Measurements from ENCODE around the gene SDE2.

Gene SDE2

GRCh38 chr1:225999227-225999911 is at the start of gene SDE2:
SDE2 (minus strand) TSS chr1:225999343; CDS start chr1:225999312, 31 bp downstream.
- peak; percentile 95 for DNase-seq (ENCODE audit: low read depth)
- TF ChIP-seq CTCF (IDR thresholded peaks at IDR 0.05; ENCODE audit: control insufficient read depth, extremely low read depth, insufficient read depth) = no peak
- peak within 1 kb of the TSS; percentile 98 for H3K4me3 ChIP-seq (ENCODE audit: low read depth, low read length)

- H3K4me3 ChIP-seq (ENCODE audit: low read depth, low read length) = no peak overlapping the region
- no peak for DNase-seq (ENCODE audit: low read depth)
- no peak for TF ChIP-seq CTCF (IDR thresholded peaks at IDR 0.05; ENCODE audit: control insufficient read depth, extremely low read depth, insufficient read depth)
Observed at GRCh38 chr1:226048886-226049285, 49.7 kb upstream of the SDE2 start.

GRCh38 chr1:226047495-226047894 is 48.4 kb upstream of the SDE2 start:
- no peak for TF ChIP-seq CTCF (IDR thresholded peaks at IDR 0.05; ENCODE audit: control insufficient read depth, extremely low read depth, insufficient read depth)
- no peak for DNase-seq (ENCODE audit: low read depth)
- H3K4me3 ChIP-seq (ENCODE audit: low read depth, low read length) = no peak overlapping the region

GRCh38 chr1:226046240-226046639 is 47.1 kb upstream of the SDE2 start:
- DNase-seq (ENCODE audit: low read depth) = no peak
- TF ChIP-seq CTCF (IDR thresholded peaks at IDR 0.05; ENCODE audit: control insufficient read depth, extremely low read depth, insufficient read depth) = no peak
- H3K4me3 ChIP-seq (ENCODE audit: low read depth, low read length) = no peak overlapping the region

- no peak for DNase-seq (ENCODE audit: low read depth)
- TF ChIP-seq CTCF (IDR thresholded peaks at IDR 0.05; ENCODE audit: control insufficient read depth, extremely low read depth, insufficient read depth) = no peak
- no peak overlapping the region for H3K4me3 ChIP-seq (ENCODE audit: low read depth, low read length)
Observed at GRCh38 chr1:226044514-226045101, 45.5 kb upstream of the SDE2 start.

GRCh38 chr1:226041419-226041818 is 42.3 kb upstream of the SDE2 start:
- H3K4me3 ChIP-seq (ENCODE audit: low read depth, low read length) = no peak overlapping the region
- no peak for TF ChIP-seq CTCF (IDR thresholded peaks at IDR 0.05; ENCODE audit: control insufficient read depth, extremely low read depth, insufficient read depth)
- DNase-seq (ENCODE audit: low read depth) = no peak

GRCh38 chr1:226038661-226039060 is 39.5 kb upstream of the SDE2 start:
- TF ChIP-seq CTCF (IDR thresholded peaks at IDR 0.05; ENCODE audit: control insufficient read depth, extremely low read depth, insufficient read depth) = no peak
- DNase-seq (ENCODE audit: low read depth) = no peak
- H3K4me3 ChIP-seq (ENCODE audit: low read depth, low read length) = no peak overlapping the region

Data from LNCaP clone FGC (cell line).